CD8-positive, alpha-beta memory T cell (primary cell): ENCODE measurements around the gene PRRT1B. TPM values are rescaled to one million over a fixed set of nuclear protein-coding genes. Genes with fewer than 3 reads are reported as not detected.
A peak's percentile ranks its signal among the peaks of the same experiment; 100 is the strongest.

ENCODE experiments used
- CTCF ChIA-PET: fragments of 350-600 bp; sonication (Branson Sonifier 250); formaldehyde crosslinking; loops from one replicate; lab custom pipeline; 2021; ENCODE audit warnings: antibody characterized with exemption; lab: Charles Lee
- POLR2A ChIA-PET: fragments of 350-600 bp; sonication (Branson Sonifier 250); formaldehyde crosslinking; loops from one replicate; lab custom pipeline; 2021; ENCODE audit warnings: antibody characterized with exemption; lab: Charles Lee
- DNase-seq, 5 donors: peaks; one replicate each; pipeline versions ENCODE4 v3.0.0 to v3.0.0-alpha.2; 2020 to 2022; ENCODE audit warnings: mixed read lengths in 1 of 5
- H3K27ac ChIP-seq: one replicate; pipeline ENCODE4 v1.7.0; 2013; ENCODE audit warnings: low read depth, mild to moderate bottlenecking, low read length, moderate library complexity
- H3K27me3 ChIP-seq: 2 replicates; pipeline ENCODE4 v1.7.0; 2013; ENCODE audit warnings: low read length, mild to moderate bottlenecking; ENCODE audit not compliant: insufficient read depth, poor library complexity, severe bottlenecking
- H3K36me3 ChIP-seq: 2 replicates; pipeline ENCODE4 v1.7.0; 2013; ENCODE audit warnings: mild to moderate bottlenecking, low read length, moderate library complexity; ENCODE audit not compliant: insufficient read depth
- H3K4me1 ChIP-seq: 2 replicates; pipeline ENCODE4 v1.7.0; 2013; ENCODE audit warnings: mild to moderate bottlenecking, low read length, moderate library complexity; ENCODE audit not compliant: insufficient read depth
- H3K4me3 ChIP-seq: 2 replicates; pipeline ENCODE4 v1.7.0; 2013; ENCODE audit warnings: mild to moderate bottlenecking, low read length
- H3K9me3 ChIP-seq: 2 replicates; pipeline ENCODE4 v1.7.0; 2013; ENCODE audit warnings: mild to moderate bottlenecking, low read length
- H3K27ac Mint-ChIP-seq, 8 donors: one replicate each; pipeline ENCODE4 v1.8.0; 2020 to 2021; ENCODE audit warnings: mixed read lengths in 8 of 8, mild to moderate bottlenecking in 6 of 8, inconsistent platforms in 3 of 8, moderate library complexity in 3 of 8
- H3K27me3 Mint-ChIP-seq, 2 donors: one replicate each; pipeline ENCODE4 v1.8.0; 2020 to 2021; ENCODE audit warnings: mixed read lengths in 2 of 2, mild to moderate bottlenecking in 1 of 2, moderate library complexity in 1 of 2
- H3K36me3 Mint-ChIP-seq, 3 donors: one replicate each; pipeline ENCODE4 v1.8.0; 2020 to 2021; ENCODE audit warnings: mixed read lengths in 3 of 3, inconsistent platforms in 1 of 3, mild to moderate bottlenecking in 1 of 3
- H3K4me1 Mint-ChIP-seq, 3 donors: one replicate each; pipeline ENCODE4 v1.8.0; 2020 to 2021; ENCODE audit warnings: mixed read lengths in 3 of 3, inconsistent platforms in 1 of 3, mild to moderate bottlenecking in 1 of 3
- H3K4me3 Mint-ChIP-seq, 7 donors: one replicate each; pipeline ENCODE4 v1.8.0; 2020 to 2021; ENCODE audit warnings: mixed read lengths in 7 of 7, mild to moderate bottlenecking in 6 of 7, moderate library complexity in 4 of 7, inconsistent platforms in 2 of 7
- H3K9me3 Mint-ChIP-seq, 5 donors: one replicate each; pipeline ENCODE4 v1.8.0; 2020 to 2022; ENCODE audit warnings: mixed read lengths in 5 of 5, mild to moderate bottlenecking in 3 of 5, moderate library complexity in 2 of 5, inconsistent platforms in 1 of 5
- polyA plus RNA-seq: library from polyadenylated mRNA; unstranded; fragments of 300-500 nt; fragmentation: Illumina TruSeq; gene quantifications from one replicate; pipeline ENCODE4 v1.2.3, GENCODE V29; 2021
- total RNA-seq, 2 experiments: library from RNA; stranded (reverse); gene quantifications; one replicate each; pipeline ENCODE4 v1.2.3, GENCODE V29; 2021

The PRRT1B gene
- total and polyA plus RNA-seq, 3 experiments from 2014 or later: not detected

DNA sequence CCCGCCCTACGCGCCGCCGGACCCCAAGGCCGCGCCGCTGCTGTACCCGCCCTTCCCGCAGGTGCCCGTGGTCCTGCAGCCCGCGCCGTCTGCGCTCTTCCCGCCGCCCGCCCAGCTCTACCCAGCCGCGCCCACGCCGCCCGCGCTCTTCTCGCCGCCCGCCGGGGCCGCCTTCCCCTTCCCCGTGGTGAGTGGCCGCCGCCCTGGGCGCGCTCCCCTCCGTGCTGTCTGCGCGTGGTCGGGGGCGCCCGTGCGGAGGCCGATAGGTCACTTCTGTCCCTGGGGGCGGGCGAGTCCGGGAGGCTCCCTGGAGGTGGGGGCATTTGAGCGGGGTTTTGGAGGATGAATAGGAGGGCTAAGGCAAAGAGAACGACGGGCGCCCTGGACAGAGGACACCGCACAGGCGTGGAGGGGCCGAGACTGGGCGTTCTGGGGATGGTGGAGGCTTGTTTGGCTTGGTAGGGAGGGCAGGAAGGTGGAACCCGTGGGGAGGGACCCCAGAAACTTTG, 9.6 kb downstream of the PRRT1B start:
- CTCF ChIA-PET: no interaction called here
- H3K9me3 Mint-ChIP-seq: peaks cover 0 to 3% (median 0%) of the 10 kb centered on the region in 5 donors

DNA sequence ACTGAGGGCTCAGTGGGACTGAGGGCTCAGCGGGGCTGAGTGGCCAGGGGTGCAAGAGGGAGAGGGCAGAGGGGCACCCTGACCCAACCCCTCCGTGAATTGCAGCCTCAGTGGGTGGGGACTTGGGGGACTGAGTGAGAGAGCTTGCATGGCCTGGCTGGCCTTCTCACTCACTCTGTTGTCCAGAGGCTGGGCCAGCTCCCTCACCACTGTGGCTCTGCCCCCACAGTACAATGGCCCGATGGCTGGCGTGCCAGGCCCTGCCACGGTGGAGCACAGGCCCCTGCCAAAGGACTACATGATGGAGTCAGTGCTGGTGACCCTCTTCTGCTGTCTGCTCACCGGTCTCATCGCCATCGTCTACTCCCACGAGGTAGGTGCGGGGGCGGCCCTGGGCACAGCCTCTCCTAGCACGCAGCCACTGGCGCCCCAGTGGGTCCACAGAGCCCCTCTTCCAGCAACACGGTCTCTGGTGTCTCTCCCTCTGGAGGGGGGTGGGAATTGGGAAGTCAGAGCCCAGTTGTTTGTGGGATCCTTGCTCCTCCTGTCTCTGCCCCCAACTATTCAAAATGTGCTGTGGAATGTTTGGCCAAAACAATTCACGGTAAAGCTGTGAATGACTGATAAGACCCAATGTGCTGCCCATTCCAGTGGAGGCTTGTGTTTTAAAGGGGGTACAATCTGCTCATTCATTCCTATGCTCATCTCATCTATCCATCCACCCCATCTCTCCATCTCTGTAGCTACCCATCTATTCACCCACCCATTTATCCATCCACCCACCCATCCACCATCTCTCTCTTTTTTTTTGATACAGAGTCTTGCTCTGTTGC, 10.7 kb downstream of the PRRT1B start:
- Mint-ChIP-seq H3K4me1 (peaks cover 0 to 4% (median 1%) of the 10 kb centered on the region in 3 donors), H3K9me3 (peaks cover 0 to 3% (median 0%) of the 10 kb centered on the region in 5 donors), H3K27ac (peak overlapping the region in 1 of 8 donors; percentile 42), H3K27me3 (peaks cover 24 to 36% of the 10 kb centered on the region in 2 donors), H3K4me3 (peak overlapping the region in 1 of 7 donors; percentile 15), H3K36me3 (peaks cover 0 to 2% (median 0%) of the 10 kb centered on the region in 3 donors)
- no peaks in the 10 kb centered on the region for H3K9me3 ChIP-seq
- no peaks in the 10 kb centered on the region for H3K36me3 ChIP-seq
- no peak for DNase-seq
- H3K27me3 ChIP-seq: peaks cover 11% of the 10 kb centered on the region
- POLR2A ChIA-PET: no interaction called here
- H3K27ac ChIP-seq: no peak overlapping the region
- no peak overlapping the region for H3K4me3 ChIP-seq
- CTCF ChIA-PET: no interaction called here
- H3K4me1 ChIP-seq: no peaks in the 10 kb centered on the region

More for the DNA sequence above, 9.6 kb downstream of the PRRT1B start:
- H3K4me1 Mint-ChIP-seq: peaks cover 0 to 4% (median 1%) of the 10 kb centered on the region in 3 donors
- peaks cover 0 to 2% (median 0%) of the 10 kb centered on the region in 3 donors for H3K36me3 Mint-ChIP-seq
- H3K27me3 Mint-ChIP-seq: peaks cover 29 to 43% of the 10 kb centered on the region in 2 donors
- H3K4me1 ChIP-seq: no peaks in the 10 kb centered on the region
- H3K27ac Mint-ChIP-seq: no peak overlapping the region
- H3K4me3 ChIP-seq: no peak overlapping the region
- peaks cover 11% of the 10 kb centered on the region for H3K27me3 ChIP-seq
- H3K36me3 ChIP-seq: no peaks in the 10 kb centered on the region
- no peak for DNase-seq
- POLR2A ChIA-PET: interaction anchor here (0.6 kb wide), 1 partner anchor 162 kb away, joined by 3 read pairs; no protein-coding TSS in a partner anchor
- H3K4me3 Mint-ChIP-seq: peak overlapping the region in 5 of 7 donors; percentile 8 to 67 (median 49)
- H3K27ac ChIP-seq: no peak overlapping the region
- H3K9me3 ChIP-seq: no peaks in the 10 kb centered on the region

DNA sequence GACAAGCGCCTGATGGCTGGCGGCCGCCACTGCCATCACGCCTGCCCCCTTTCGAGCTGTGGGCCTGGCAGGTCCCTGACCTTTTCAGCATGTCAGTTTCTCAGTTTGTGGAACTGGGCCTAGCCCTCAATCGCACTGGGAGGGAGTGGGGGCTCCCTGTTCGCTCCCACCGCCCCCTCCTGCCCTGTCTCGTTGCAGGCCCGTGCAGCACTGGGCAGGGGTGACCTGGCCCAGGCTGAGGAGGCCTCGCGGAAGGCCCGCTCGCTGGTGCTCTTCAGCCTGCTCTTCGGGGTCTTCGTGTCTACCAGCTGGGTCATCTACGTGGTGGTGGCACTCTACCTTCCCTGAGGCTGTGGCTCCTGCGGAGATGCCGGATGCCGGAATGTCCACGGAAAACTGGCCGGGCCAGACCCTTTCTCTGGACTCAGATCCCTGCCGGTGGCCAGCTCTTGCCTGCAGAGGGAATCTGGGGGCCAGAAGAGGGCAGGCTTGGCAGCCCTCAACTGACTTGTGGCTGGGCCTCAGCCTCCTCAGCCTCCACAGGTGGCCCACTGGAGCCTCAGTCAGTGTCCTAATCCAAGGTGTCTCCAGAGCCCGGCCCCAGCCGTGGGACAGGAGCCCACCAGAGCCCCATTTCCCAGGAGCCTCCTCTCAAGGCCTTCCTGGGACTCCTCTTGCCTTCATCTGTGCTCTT, 12.7 kb downstream of the PRRT1B start:
- ChIA-PET POLR2A (no interaction called here), CTCF (interaction anchor here (0.9 kb wide), 1 partner anchor 208 kb away, joined by 3 read pairs; no protein-coding TSS in a partner anchor)
- H3K27me3 Mint-ChIP-seq: peaks cover 23 to 28% of the 10 kb centered on the region in 2 donors
- no peak overlapping the region for H3K27ac Mint-ChIP-seq
- H3K36me3 ChIP-seq: no peaks in the 10 kb centered on the region
- no peaks in the 10 kb centered on the region for H3K4me1 ChIP-seq
- no peak for DNase-seq
- no peak overlapping the region for H3K4me3 ChIP-seq
- H3K27ac ChIP-seq: no peak overlapping the region
- H3K4me3 Mint-ChIP-seq: no peak overlapping the region
- H3K9me3 ChIP-seq: no peaks in the 10 kb centered on the region
- H3K9me3 Mint-ChIP-seq: peaks cover 0 to 5% (median 0%) of the 10 kb centered on the region in 5 donors
- peaks cover 0 to 4% (median 1%) of the 10 kb centered on the region in 3 donors for H3K4me1 Mint-ChIP-seq
- H3K27me3 ChIP-seq: peaks cover 11% of the 10 kb centered on the region
- H3K36me3 Mint-ChIP-seq: peaks cover 0 to 2% (median 0%) of the 10 kb centered on the region in 3 donors

DNA sequence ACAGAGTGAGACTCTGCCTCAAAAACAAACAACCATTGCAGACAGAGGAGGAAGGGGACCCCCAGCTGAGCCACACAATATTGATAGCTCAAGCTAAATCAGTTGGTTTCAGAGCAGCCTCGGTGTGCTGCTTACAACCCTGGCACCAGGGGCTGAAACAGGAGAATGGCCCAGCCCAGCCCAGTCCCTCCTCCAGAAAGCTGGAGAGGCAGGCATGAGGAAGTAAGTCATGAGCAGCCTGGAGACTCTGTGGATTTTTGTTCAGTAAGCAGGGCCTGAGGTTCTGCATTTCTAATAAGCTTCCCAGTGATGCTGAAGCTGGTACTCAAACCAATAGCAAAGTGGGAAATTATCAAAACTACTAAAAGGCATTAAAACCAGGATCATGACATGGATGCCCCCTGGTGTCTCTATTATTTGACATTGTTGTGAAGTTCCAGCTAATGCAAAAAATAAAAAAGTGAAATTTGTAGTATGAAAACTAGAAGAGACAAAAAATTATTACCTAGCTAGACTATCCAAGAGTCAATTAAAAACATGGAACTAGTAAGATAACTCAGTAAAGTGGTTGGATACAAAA, 14.2 kb downstream of the PRRT1B start:
- no peak overlapping the region for H3K27ac ChIP-seq
- no peaks in the 10 kb centered on the region for H3K9me3 ChIP-seq
- no peak overlapping the region for H3K27ac Mint-ChIP-seq
- H3K36me3 ChIP-seq: no peaks in the 10 kb centered on the region
- H3K27me3 ChIP-seq: peaks cover 5% of the 10 kb centered on the region
- H3K9me3 Mint-ChIP-seq: peaks cover 0 to 5% (median 0%) of the 10 kb centered on the region in 5 donors
- H3K4me3 ChIP-seq: no peak overlapping the region
- ChIA-PET POLR2A (interaction anchor here (0.5 to 0.8 kb wide), 2 partner anchors 13 to 209 kb away, joined by 3 to 6 read pairs; no protein-coding TSS in a partner anchor), CTCF (interaction anchor here (0.8 to 1.3 kb wide), 4 partner anchors 13 to 209 kb away, joined by 3 to 4 read pairs (median 4); no protein-coding TSS in a partner anchor)
- peaks cover 14 to 15% of the 10 kb centered on the region in 2 donors for H3K27me3 Mint-ChIP-seq
- H3K4me1 ChIP-seq: no peaks in the 10 kb centered on the region
- peaks cover 0 to 2% (median 0%) of the 10 kb centered on the region in 3 donors for H3K36me3 Mint-ChIP-seq
- H3K4me3 Mint-ChIP-seq: no peak overlapping the region
- DNase-seq: no peak
- peaks cover 0 to 4% (median 1%) of the 10 kb centered on the region in 3 donors for H3K4me1 Mint-ChIP-seq

- H3K36me3 Mint-ChIP-seq: no peaks in the 10 kb centered on the region
- POLR2A ChIA-PET: no interaction called here
- CTCF ChIA-PET: interaction anchor here (1.4 to 1.7 kb wide), 2 partner anchors 212 to 213 kb away, joined by 3 to 4 read pairs; no protein-coding TSS in a partner anchor
These were observed 17.0 kb downstream of the PRRT1B start for GRCh38 chr9:131562032-131562959.

DNA sequence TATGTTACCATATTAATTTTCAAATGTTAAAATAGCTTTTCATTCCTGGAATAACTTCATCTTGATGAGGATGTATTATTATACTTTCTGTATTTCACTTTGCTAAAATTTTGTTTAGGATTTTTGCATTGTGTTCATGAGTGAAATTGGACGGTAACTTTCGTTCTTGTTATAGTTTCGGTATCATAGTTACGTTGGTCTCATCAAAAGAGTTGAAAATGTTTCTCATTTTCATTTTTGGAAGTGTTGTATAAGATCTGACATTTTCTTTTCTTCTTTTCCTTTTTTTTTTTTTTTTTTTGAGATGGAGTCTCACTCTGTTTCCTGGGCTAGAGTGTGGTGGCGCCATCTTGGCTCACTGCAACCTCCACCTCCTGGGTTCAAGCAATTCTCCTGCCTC, 20.0 kb downstream of the PRRT1B start:
- ChIA-PET POLR2A (interaction anchor here (0.6 kb wide), 1 partner anchor 110 kb away, joined by 10 read pairs; no protein-coding TSS in a partner anchor), CTCF (no interaction called here)
- H3K36me3 ChIP-seq: no peaks in the 10 kb centered on the region
- H3K27ac ChIP-seq: no peak overlapping the region
- H3K4me1 Mint-ChIP-seq: peaks cover 0 to 4% (median under 1%) of the 10 kb centered on the region in 3 donors
- peak overlapping the region in 1 of 7 donors; percentile 27 for H3K4me3 Mint-ChIP-seq
- peaks cover 0 to 2% (median 0%) of the 10 kb centered on the region in 5 donors for H3K9me3 Mint-ChIP-seq
- DNase-seq: no peak
- H3K4me1 ChIP-seq: no peaks in the 10 kb centered on the region
- H3K9me3 ChIP-seq: no peaks in the 10 kb centered on the region
- no peaks in the 10 kb centered on the region for H3K27me3 ChIP-seq
- peaks cover 0 to 19% (median 6%) of the 10 kb centered on the region in 3 donors for H3K36me3 Mint-ChIP-seq
- H3K4me3 ChIP-seq: no peak overlapping the region
- no peak overlapping the region for H3K27ac Mint-ChIP-seq
- H3K27me3 Mint-ChIP-seq: peaks cover 0 to 2% of the 10 kb centered on the region in 2 donors

More at GRCh38 chr9:131562032-131562959, 17.0 kb downstream of the PRRT1B start:
- H3K4me1 ChIP-seq: no peaks in the 10 kb centered on the region
- H3K9me3 ChIP-seq: no peaks in the 10 kb centered on the region
- H3K27me3 ChIP-seq: no peaks in the 10 kb centered on the region
- H3K36me3 ChIP-seq: no peaks in the 10 kb centered on the region
- no peak overlapping the region for H3K27ac ChIP-seq
- DNase-seq: peak in 1 of 5 donors; percentile 13
- Mint-ChIP-seq H3K27ac (peak overlapping the region in 1 of 8 donors; percentile 33), H3K27me3 (no peaks in the 10 kb centered on the region), H3K4me3 (no peak overlapping the region), H3K9me3 (peaks cover 0 to 2% (median 0%) of the 10 kb centered on the region in 5 donors), H3K4me1 (peaks cover 0 to 4% (median 0%) of the 10 kb centered on the region in 3 donors)
- no peak overlapping the region for H3K4me3 ChIP-seq
